Measurements from ENCODE around the gene RAD1. TPM values are rescaled to one million over a fixed set of nuclear protein-coding genes. Genes with fewer than 3 reads are reported as not detected.

The RAD1 gene
- total RNA-seq, 4 donors from 2014 or later: 11.4 to 29.9 (median 17.7) TPM

- no peak overlapping the region for H3K4me3 ChIP-seq
- no peaks in the 10 kb centered on the region for H3K27me3 ChIP-seq
- H3K27ac ChIP-seq: no peak overlapping the region
- WGBS: 80% methylated on average over 2 of the region's 2 CpGs
- no peaks in the 10 kb centered on the region for H3K9me3 ChIP-seq
- H3K36me3 ChIP-seq: peaks cover 26% of the 10 kb centered on the region
- DNase-seq (ENCODE audit: low spot score in 2 of 2): no peak
- TF ChIP-seq EP300 (IDR thresholded peaks at IDR 0.05) (no peak), CTCF (IDR thresholded peaks at IDR 0.05) (no peak), POLR2AphosphoS5 (IDR thresholded peaks at IDR 0.05) (no peak), POLR2A (IDR thresholded peaks at IDR 0.05) (no peak)
- no peaks in the 10 kb centered on the region for H3K4me1 ChIP-seq
These were observed 9.7 kb downstream of the RAD1 start for GRCh38 chr5:34905564-34905963.

GRCh38 chr5:34903260-34903659, 12.0 kb downstream of the RAD1 start:
- H3K4me1 ChIP-seq: no peaks in the 10 kb centered on the region
- 59% methylated on average over 1 of the region's 1 CpG for WGBS
- no peak for TF ChIP-seq EP300 (IDR thresholded peaks at IDR 0.05)
- TF ChIP-seq POLR2A (IDR thresholded peaks at IDR 0.05): no peak
- no peak for TF ChIP-seq POLR2AphosphoS5 (IDR thresholded peaks at IDR 0.05)
- no peak overlapping the region for H3K27ac ChIP-seq
- no peak for DNase-seq (ENCODE audit: low spot score in 2 of 2)
- H3K36me3 ChIP-seq: peaks cover 10% of the 10 kb centered on the region
- H3K27me3 ChIP-seq: no peaks in the 10 kb centered on the region
- no peaks in the 10 kb centered on the region for H3K9me3 ChIP-seq
- no peak overlapping the region for H3K4me3 ChIP-seq

- Histone ChIP-seq H3K9me3 (no peaks in the 10 kb centered on the region), H3K27ac (no peak overlapping the region), H3K36me3 (peaks cover 9% of the 10 kb centered on the region), H3K4me3 (no peak overlapping the region), H3K4me1 (no peaks in the 10 kb centered on the region), H3K27me3 (no peaks in the 10 kb centered on the region)
- 84% methylated on average over 6 of the region's 6 CpGs for WGBS
- TF ChIP-seq EP300 (IDR thresholded peaks at IDR 0.05) (no peak), POLR2A (IDR thresholded peaks at IDR 0.05) (no peak)
- no peak for DNase-seq (ENCODE audit: low spot score in 2 of 2)
These were observed 14.7 kb downstream of the RAD1 start for GRCh38 chr5:34900652-34901051.

GRCh38 chr5:34899066-34899465, 16.2 kb downstream of the RAD1 start:
- DNase-seq (ENCODE audit: low spot score in 2 of 2): no peak
- no peak for TF ChIP-seq CTCF (IDR thresholded peaks at IDR 0.05)
- no peak for TF ChIP-seq POLR2AphosphoS5 (IDR thresholded peaks at IDR 0.05)
- TF ChIP-seq POLR2A (IDR thresholded peaks at IDR 0.05): no peak
- TF ChIP-seq EP300 (IDR thresholded peaks at IDR 0.05): no peak
- Histone ChIP-seq H3K36me3 (peaks cover 4% of the 10 kb centered on the region), H3K9me3 (no peaks in the 10 kb centered on the region), H3K27ac (no peak overlapping the region), H3K27me3 (no peaks in the 10 kb centered on the region), H3K4me3 (no peak overlapping the region), H3K4me1 (no peaks in the 10 kb centered on the region)
- WGBS: 86% methylated on average over 2 of the region's 2 CpGs

GRCh38 chr5:34898258-34898895, 16.9 kb downstream of the RAD1 start:
- no peak overlapping the region for H3K27ac ChIP-seq
- H3K4me1 ChIP-seq: no peaks in the 10 kb centered on the region
- no peak overlapping the region for H3K4me3 ChIP-seq
- H3K36me3 ChIP-seq: peaks cover 4% of the 10 kb centered on the region
- no peaks in the 10 kb centered on the region for H3K9me3 ChIP-seq
- peak in 1 of 2 donors; percentile 69 for DNase-seq (ENCODE audit: low spot score in 2 of 2)
- 7% methylated on average over 3 of the region's 3 CpGs for WGBS
- H3K27me3 ChIP-seq: no peaks in the 10 kb centered on the region
- no peak for TF ChIP-seq EP300 (IDR thresholded peaks at IDR 0.05)
- TF ChIP-seq CTCF (IDR thresholded peaks at IDR 0.05): peak; percentile 68 to 81

GRCh38 chr5:34897646-34898045, 17.7 kb downstream of the RAD1 start:
- no peaks in the 10 kb centered on the region for H3K4me1 ChIP-seq
- TF ChIP-seq POLR2AphosphoS5 (IDR thresholded peaks at IDR 0.05) (no peak), POLR2A (IDR thresholded peaks at IDR 0.05) (no peak), EP300 (IDR thresholded peaks at IDR 0.05) (no peak), CTCF (IDR thresholded peaks at IDR 0.05) (no peak)
- peaks cover 4% of the 10 kb centered on the region for H3K36me3 ChIP-seq
- no peak overlapping the region for H3K27ac ChIP-seq
- H3K9me3 ChIP-seq: no peaks in the 10 kb centered on the region
- H3K27me3 ChIP-seq: no peaks in the 10 kb centered on the region
- no peak overlapping the region for H3K4me3 ChIP-seq
- DNase-seq (ENCODE audit: low spot score in 2 of 2): no peak
